WTC11 (cell line): Measurements from ENCODE around the gene EEF2K. TPM values are rescaled to one million over a fixed set of nuclear protein-coding genes. Genes with fewer than 3 reads are reported as not detected.

ENCODE experiments used
- ATAC-seq: fragments of 200-7000 bp; cut with Tn5 transposase; 2 replicates; pipeline ENCODE4 v1.10.0; 2021; ENCODE audit warnings: mild to moderate bottlenecking, moderate library complexity
- CTCF ChIA-PET: fragments of 300-600 bp; sonication (Branson Sonifier 250); formaldehyde crosslinking; loops from one replicate; lab custom pipeline; 2021; ENCODE audit warnings: antibody characterized with exemption; lab: Charles Lee
- POLR2A ChIA-PET: fragments of 350-600 bp; sonication (Branson Sonifier 250); formaldehyde crosslinking; loops from one replicate; lab custom pipeline; 2021; ENCODE audit warnings: antibody characterized with exemption; lab: Charles Lee
- DNase-seq: peaks from one replicate; pipeline ENCODE4 v3.0.0; 2021; ENCODE audit warnings: low spot score
- H3K27ac Mint-ChIP-seq: 2 replicates; pipeline ENCODE4 v1.8.0; 2021; ENCODE audit warnings: mixed read lengths
- H3K27me3 Mint-ChIP-seq: 2 replicates; pipeline ENCODE4 v1.8.0; 2021; ENCODE audit warnings: low read depth, mild to moderate bottlenecking, moderate library complexity, mixed read lengths
- H3K36me3 Mint-ChIP-seq: 2 replicates; pipeline ENCODE4 v1.8.0; 2021; ENCODE audit warnings: mixed read lengths
- H3K4me1 Mint-ChIP-seq: 2 replicates; pipeline ENCODE4 v1.8.0; 2022; ENCODE audit warnings: mixed read lengths
- H3K4me3 Mint-ChIP-seq: 2 replicates; pipeline ENCODE4 v1.8.0; 2021; ENCODE audit warnings: mild to moderate bottlenecking, moderate library complexity, mixed read lengths
- H3K9me3 Mint-ChIP-seq: 2 replicates; pipeline ENCODE4 v1.8.0; 2021; ENCODE audit warnings: mixed read lengths
- ATF1 ChIP-seq: sonication (generic); formaldehyde crosslinking; IDR thresholded peaks from 2 replicates; pipeline ENCODE4 v1.8.1; 2023; ENCODE audit warnings: mild to moderate bottlenecking, moderate library complexity, missing genetic modification reagents
- CREB1 ChIP-seq: sonication (generic); formaldehyde crosslinking; IDR thresholded peaks from 2 replicates; pipeline ENCODE4 v1.8.0; 2023; ENCODE audit warnings: mild to moderate bottlenecking, missing genetic modification reagents
- FOXP1 ChIP-seq: sonication (generic); formaldehyde crosslinking; IDR thresholded peaks from 2 replicates; pipeline ENCODE4 v1.8.0; 2022; ENCODE audit warnings: missing genetic modification reagents, mild to moderate bottlenecking, moderate library complexity, borderline replicate concordance
- GRHL2 ChIP-seq: fragments of 250-450 bp; sonication (Bioruptor Pico); IDR thresholded peaks from 2 replicates; pipeline ENCODE4 v1.8.0; 2022; ENCODE audit warnings: mild to moderate bottlenecking, moderate library complexity; ENCODE audit not compliant: insufficient replicate concordance, severe bottlenecking
- GTF2I ChIP-seq: fragments of 250-450 bp; sonication (Bioruptor Pico); conservative IDR thresholded peaks from 2 replicates; pipeline ENCODE4 v1.4.0; 2021; ENCODE audit warnings: mild to moderate bottlenecking
- HMGA2 ChIP-seq: fragments of 250-450 bp; sonication (Bioruptor Pico); IDR thresholded peaks from 2 replicates; pipeline ENCODE4 v1.4.0; 2021; ENCODE audit warnings: mild to moderate bottlenecking, moderate library complexity
- IRF2 ChIP-seq: sonication (generic); formaldehyde crosslinking; IDR thresholded peaks from 2 replicates; pipeline ENCODE4 v1.8.0; 2022; ENCODE audit warnings: low read depth, missing genetic modification reagents, borderline replicate concordance
- JUN ChIP-seq: sonication (generic); formaldehyde crosslinking; IDR thresholded peaks from 2 replicates; pipeline ENCODE4 v1.8.0; 2023; ENCODE audit warnings: mild to moderate bottlenecking, missing genetic modification reagents
- MYBL2 ChIP-seq: sonication (generic); formaldehyde crosslinking; IDR thresholded peaks from 2 replicates; pipeline ENCODE4 v1.8.1; 2023; ENCODE audit warnings: mild to moderate bottlenecking, moderate library complexity, missing genetic modification reagents
- NFE2L1 ChIP-seq: sonication (generic); formaldehyde crosslinking; IDR thresholded peaks from 2 replicates; pipeline ENCODE4 v1.8.1; 2023; ENCODE audit warnings: missing genetic modification reagents
- NR2C2 ChIP-seq: sonication (generic); formaldehyde crosslinking; IDR thresholded peaks from 2 replicates; pipeline ENCODE4 v1.8.0; 2022; ENCODE audit warnings: mild to moderate bottlenecking, missing genetic modification reagents
- NR3C1 ChIP-seq: sonication (generic); formaldehyde crosslinking; conservative IDR thresholded peaks from 2 replicates; pipeline ENCODE4 v1.8.1; 2023; ENCODE audit warnings: low read depth, mild to moderate bottlenecking, missing genetic modification reagents
- PRRX2 ChIP-seq: fragments of 250-450 bp; sonication (Bioruptor Pico); IDR thresholded peaks from 2 replicates; pipeline ENCODE4 v1.8.0; 2021; ENCODE audit warnings: mild to moderate bottlenecking
- SMAD4 ChIP-seq: sonication (generic); formaldehyde crosslinking; IDR thresholded peaks from 2 replicates; pipeline ENCODE4 v1.8.0; 2022; ENCODE audit warnings: mild to moderate bottlenecking, missing genetic modification reagents
- SOX15 ChIP-seq: fragments of 250-450 bp; sonication (Bioruptor Pico); IDR thresholded peaks from 2 replicates; pipeline ENCODE4 v1.9.0; 2021; ENCODE audit warnings: mild to moderate bottlenecking
- SP1 ChIP-seq: sonication (generic); formaldehyde crosslinking; conservative IDR thresholded peaks from 2 replicates; pipeline ENCODE4 v1.8.1; 2022; ENCODE audit warnings: missing genetic modification reagents
- TCF7 ChIP-seq: sonication (generic); formaldehyde crosslinking; IDR thresholded peaks from 2 replicates; pipeline ENCODE4 v1.8.0; 2022; ENCODE audit warnings: mild to moderate bottlenecking, low read depth, missing genetic modification reagents, moderate library complexity
- ZBTB21 ChIP-seq: sonication (generic); formaldehyde crosslinking; IDR thresholded peaks from 2 replicates; pipeline ENCODE4 v1.8.1; 2023; ENCODE audit warnings: mild to moderate bottlenecking, missing genetic modification reagents, borderline replicate concordance
- ZNF138 ChIP-seq: sonication (generic); formaldehyde crosslinking; conservative IDR thresholded peaks from 2 replicates; pipeline ENCODE4 v1.8.1; 2022; ENCODE audit warnings: mild to moderate bottlenecking, moderate library complexity, missing genetic modification reagents
- ZNF219 ChIP-seq: sonication (generic); formaldehyde crosslinking; IDR thresholded peaks from 2 replicates; pipeline ENCODE4 v1.8.0; 2023; ENCODE audit warnings: missing genetic modification reagents, mild to moderate bottlenecking, borderline replicate concordance
- ZNF317 ChIP-seq: sonication (generic); formaldehyde crosslinking; IDR thresholded peaks from 2 replicates; pipeline ENCODE4 v1.8.1; 2023; ENCODE audit warnings: low read depth, mild to moderate bottlenecking, moderate library complexity, missing genetic modification reagents, borderline replicate concordance
- ZNF671 ChIP-seq: fragments of 250-450 bp; sonication (Bioruptor Pico); IDR thresholded peaks from 2 replicates; pipeline ENCODE4 v1.8.0; 2021; ENCODE audit warnings: mild to moderate bottlenecking
- total RNA-seq: library from RNA; stranded (reverse); gene quantifications from 3 replicates; pipeline ENCODE4 v1.2.3, GENCODE V29; 2021
- TF ChIP-seq, protein P1 (sequence below): sonication (generic); formaldehyde crosslinking; IDR thresholded peaks from 2 replicates; pipeline ENCODE4 v1.8.1; 2023; ENCODE audit warnings: mild to moderate bottlenecking, missing genetic modification reagents
- TF ChIP-seq, protein P2 (sequence below): sonication (generic); formaldehyde crosslinking; conservative IDR thresholded peaks from 2 replicates; pipeline ENCODE4 v1.8.1; 2023; ENCODE audit warnings: mild to moderate bottlenecking, low read depth, missing genetic modification reagents, moderate library complexity
- TF ChIP-seq, protein P3 (sequence below): sonication (generic); formaldehyde crosslinking; conservative IDR thresholded peaks from 2 replicates; pipeline ENCODE4 v1.8.1; 2022; ENCODE audit warnings: mild to moderate bottlenecking, missing genetic modification reagents
- TF ChIP-seq, protein P4 (sequence below): sonication (generic); formaldehyde crosslinking; IDR thresholded peaks from 2 replicates; pipeline ENCODE4 v1.8.1; 2023; ENCODE audit warnings: mild to moderate bottlenecking, missing genetic modification reagents, moderate library complexity
- TF ChIP-seq, protein P5 (sequence below): sonication (generic); formaldehyde crosslinking; IDR thresholded peaks from 2 replicates; pipeline ENCODE4 v1.8.1; 2022; ENCODE audit warnings: low read depth, mild to moderate bottlenecking, moderate library complexity, missing genetic modification reagents, borderline replicate concordance

Gene EEF2K
- total RNA-seq, 1 experiment from 2014 or later: 26.7 TPM

DNA sequence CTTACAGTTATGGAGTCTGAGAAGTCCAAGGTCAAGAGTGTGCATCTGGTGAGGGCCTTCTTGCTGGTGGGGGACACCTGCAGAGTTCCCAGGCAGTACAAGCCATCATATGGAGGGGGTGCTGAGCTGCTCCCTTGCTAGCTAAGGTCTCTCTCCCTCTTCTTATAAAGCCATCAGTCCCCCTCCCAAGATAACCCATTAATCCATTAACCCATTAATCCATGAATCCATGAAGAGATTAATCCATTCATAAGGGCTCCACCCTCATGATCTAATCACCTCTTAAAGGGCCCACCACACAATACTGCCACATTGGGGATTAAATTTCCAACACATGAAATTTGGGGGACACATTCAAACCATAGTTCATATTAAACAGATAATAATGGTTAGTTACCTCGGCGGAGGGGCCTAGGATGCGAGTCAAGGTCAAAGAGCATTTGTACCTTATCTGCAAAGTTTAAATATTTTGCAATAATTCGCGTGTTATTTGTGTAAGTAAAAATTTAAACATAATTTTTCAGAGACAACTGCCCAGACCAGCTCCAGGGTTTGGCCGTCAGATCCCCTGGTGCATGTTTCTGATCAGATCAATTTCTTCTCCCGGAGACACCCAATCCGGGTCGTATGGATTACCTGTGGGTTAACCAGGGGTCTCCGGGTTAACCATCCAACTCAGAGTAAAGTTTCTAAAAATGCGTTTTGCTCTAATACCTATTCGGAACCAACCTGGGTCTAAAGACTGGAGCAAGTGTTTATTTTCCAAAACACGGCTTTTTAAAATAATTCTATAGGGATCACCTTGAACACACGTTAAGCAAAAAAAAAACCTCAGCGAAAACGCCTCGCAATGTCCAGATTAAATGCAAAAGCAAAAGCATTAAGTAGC is 90.4 kb downstream of the EEF2K start:
- peaks cover 34% of the 10 kb centered on the region for H3K4me1 Mint-ChIP-seq
- CTCF ChIA-PET: interaction anchor here (1.4 to 1.9 kb wide), 2 partner anchors 90 to 101 kb away, joined by 3 to 8 read pairs; partner anchors contain the start of gene EEF2K
- DNase-seq (no peak), ATAC-seq (peak; percentile 5; the same call in 1 of the 2 replicates)
- H3K4me3 Mint-ChIP-seq: peak overlapping the region; percentile 94
- H3K27me3 Mint-ChIP-seq: no peaks in the 10 kb centered on the region
- TF ChIP-seq IRF2 (CRISPR knock-in tag) (no peak), GTF2I (CRISPR knock-in tag) (no peak), ZBTB21 (no peak), SOX15 (CRISPR knock-in tag) (no peak)
- TF ChIP-seq, protein P1, sequence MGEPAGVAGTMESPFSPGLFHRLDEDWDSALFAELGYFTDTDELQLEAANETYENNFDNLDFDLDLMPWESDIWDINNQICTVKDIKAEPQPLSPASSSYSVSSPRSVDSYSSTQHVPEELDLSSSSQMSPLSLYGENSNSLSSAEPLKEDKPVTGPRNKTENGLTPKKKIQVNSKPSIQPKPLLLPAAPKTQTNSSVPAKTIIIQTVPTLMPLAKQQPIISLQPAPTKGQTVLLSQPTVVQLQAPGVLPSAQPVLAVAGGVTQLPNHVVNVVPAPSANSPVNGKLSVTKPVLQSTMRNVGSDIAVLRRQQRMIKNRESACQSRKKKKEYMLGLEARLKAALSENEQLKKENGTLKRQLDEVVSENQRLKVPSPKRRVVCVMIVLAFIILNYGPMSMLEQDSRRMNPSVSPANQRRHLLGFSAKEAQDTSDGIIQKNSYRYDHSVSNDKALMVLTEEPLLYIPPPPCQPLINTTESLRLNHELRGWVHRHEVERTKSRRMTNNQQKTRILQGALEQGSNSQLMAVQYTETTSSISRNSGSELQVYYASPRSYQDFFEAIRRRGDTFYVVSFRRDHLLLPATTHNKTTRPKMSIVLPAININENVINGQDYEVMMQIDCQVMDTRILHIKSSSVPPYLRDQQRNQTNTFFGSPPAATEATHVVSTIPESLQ (CRISPR knock-in tag): no peak
- no peaks in the 10 kb centered on the region for H3K9me3 Mint-ChIP-seq
- no peaks in the 10 kb centered on the region for H3K36me3 Mint-ChIP-seq
- POLR2A ChIA-PET: no interaction called here
- H3K27ac Mint-ChIP-seq: no peak overlapping the region; the same call in 1 of the 2 replicates

DNA sequence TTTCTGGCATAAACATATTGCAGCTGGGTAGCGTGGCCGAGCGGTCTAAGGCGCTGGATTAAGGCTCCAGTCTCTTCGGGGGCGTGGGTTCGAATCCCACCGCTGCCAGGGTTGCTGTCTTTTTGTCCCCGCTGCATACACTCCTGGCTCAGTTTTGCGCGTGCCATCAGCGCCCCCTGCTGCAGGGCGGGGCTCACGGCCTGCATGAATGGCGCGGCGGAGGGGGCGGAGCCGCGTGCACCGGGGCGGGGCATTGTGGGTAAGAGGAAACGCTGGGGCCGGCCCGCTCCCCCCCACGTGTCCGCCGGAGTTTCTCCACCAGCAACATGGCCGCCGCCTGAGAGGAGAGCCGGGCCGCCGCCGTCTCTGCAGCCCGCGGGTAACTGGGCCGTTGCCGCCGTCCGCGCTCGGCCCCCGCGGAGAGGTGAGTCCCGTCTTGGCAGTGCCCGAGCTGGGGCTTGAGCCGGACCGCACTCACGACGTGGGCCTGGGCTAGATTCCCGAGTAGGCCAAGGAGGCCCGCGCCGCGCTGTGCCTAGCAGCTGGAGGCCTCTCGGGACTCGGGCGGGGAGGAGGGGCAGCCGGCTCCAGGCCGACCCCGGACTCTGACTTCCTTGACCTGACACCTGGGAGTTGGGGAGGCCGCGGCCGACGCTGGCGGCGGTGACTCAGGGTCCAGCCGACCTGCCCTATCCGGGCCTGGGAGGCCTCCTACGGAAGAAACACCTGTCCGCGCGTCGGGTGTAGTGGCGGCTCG is 91.2 kb downstream of the EEF2K start, which contains the start of gene POLR3E:
POLR3E (plus strand) TSS at position 296 of the 757 bp plus-strand sequence. CDS start 5,560 bp downstream, outside the sequence.
- ATAC-seq: peak; percentile 90
- no peaks in the 10 kb centered on the region for H3K9me3 Mint-ChIP-seq
- POLR2A ChIA-PET: no interaction called here
- peaks cover 3% of the 10 kb centered on the region; the same call in 1 of the 2 replicates for H3K36me3 Mint-ChIP-seq
- H3K27ac Mint-ChIP-seq: peak within 1 kb of the TSS; percentile 99
- peak; percentile 99 for DNase-seq
- peaks cover 29% of the 10 kb centered on the region for H3K4me1 Mint-ChIP-seq
- CTCF ChIA-PET: interaction anchor here (1.1 to 1.9 kb wide), 6 partner anchors 85 to 113 kb away, joined by 3 to 8 read pairs (median 4); partner anchors contain the start of gene EEF2K
- no peaks in the 10 kb centered on the region for H3K27me3 Mint-ChIP-seq
- H3K4me3 Mint-ChIP-seq: peak within 1 kb of the TSS; percentile 94
- TF ChIP-seq PRRX2 (CRISPR knock-in tag) (no peak), GRHL2 (CRISPR knock-in tag) (no peak), CREB1 (CRISPR knock-in tag) (no peak), MYBL2 (CRISPR knock-in tag) (peak; percentile 89; the same call in 1 of the 2 replicates), ZNF138 (CRISPR knock-in tag) (no peak), HMGA2 (CRISPR knock-in tag) (no peak), ZNF317 (CRISPR knock-in tag) (no peak), ZNF671 (no peak), SP1 (CRISPR knock-in tag) (peak; percentile 97), JUN (CRISPR knock-in tag) (no peak; the same call in 1 of the 2 replicates), NR3C1 (CRISPR knock-in tag) (no peak), ZBTB21 (no peak; the same call in 1 of the 2 replicates), FOXP1 (CRISPR knock-in tag) (peak; percentile 95), NFE2L1 (CRISPR knock-in tag) (peak; percentile 84), NR2C2 (CRISPR knock-in tag) (no peak; the same call in 1 of the 2 replicates), ATF1 (CRISPR knock-in tag) (no peak), SMAD4 (CRISPR knock-in tag) (0 out of 2 replicates have a peak, but pooled peaks have one; percentile 64), ZNF219 (CRISPR knock-in tag) (no peak), TCF7 (CRISPR knock-in tag) (peak; percentile 79; the same call in 1 of the 2 replicates)
- TF ChIP-seq, protein P2, sequence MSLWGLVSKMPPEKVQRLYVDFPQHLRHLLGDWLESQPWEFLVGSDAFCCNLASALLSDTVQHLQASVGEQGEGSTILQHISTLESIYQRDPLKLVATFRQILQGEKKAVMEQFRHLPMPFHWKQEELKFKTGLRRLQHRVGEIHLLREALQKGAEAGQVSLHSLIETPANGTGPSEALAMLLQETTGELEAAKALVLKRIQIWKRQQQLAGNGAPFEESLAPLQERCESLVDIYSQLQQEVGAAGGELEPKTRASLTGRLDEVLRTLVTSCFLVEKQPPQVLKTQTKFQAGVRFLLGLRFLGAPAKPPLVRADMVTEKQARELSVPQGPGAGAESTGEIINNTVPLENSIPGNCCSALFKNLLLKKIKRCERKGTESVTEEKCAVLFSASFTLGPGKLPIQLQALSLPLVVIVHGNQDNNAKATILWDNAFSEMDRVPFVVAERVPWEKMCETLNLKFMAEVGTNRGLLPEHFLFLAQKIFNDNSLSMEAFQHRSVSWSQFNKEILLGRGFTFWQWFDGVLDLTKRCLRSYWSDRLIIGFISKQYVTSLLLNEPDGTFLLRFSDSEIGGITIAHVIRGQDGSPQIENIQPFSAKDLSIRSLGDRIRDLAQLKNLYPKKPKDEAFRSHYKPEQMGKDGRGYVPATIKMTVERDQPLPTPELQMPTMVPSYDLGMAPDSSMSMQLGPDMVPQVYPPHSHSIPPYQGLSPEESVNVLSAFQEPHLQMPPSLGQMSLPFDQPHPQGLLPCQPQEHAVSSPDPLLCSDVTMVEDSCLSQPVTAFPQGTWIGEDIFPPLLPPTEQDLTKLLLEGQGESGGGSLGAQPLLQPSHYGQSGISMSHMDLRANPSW (CRISPR knock-in tag): no peak
- TF ChIP-seq, protein P3, sequence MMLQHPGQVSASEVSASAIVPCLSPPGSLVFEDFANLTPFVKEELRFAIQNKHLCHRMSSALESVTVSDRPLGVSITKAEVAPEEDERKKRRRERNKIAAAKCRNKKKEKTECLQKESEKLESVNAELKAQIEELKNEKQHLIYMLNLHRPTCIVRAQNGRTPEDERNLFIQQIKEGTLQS: no peak
- TF ChIP-seq, protein P4, sequence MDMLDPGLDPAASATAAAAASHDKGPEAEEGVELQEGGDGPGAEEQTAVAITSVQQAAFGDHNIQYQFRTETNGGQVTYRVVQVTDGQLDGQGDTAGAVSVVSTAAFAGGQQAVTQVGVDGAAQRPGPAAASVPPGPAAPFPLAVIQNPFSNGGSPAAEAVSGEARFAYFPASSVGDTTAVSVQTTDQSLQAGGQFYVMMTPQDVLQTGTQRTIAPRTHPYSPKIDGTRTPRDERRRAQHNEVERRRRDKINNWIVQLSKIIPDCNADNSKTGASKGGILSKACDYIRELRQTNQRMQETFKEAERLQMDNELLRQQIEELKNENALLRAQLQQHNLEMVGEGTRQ (CRISPR knock-in tag): peak; percentile 89
- TF ChIP-seq, protein P5, sequence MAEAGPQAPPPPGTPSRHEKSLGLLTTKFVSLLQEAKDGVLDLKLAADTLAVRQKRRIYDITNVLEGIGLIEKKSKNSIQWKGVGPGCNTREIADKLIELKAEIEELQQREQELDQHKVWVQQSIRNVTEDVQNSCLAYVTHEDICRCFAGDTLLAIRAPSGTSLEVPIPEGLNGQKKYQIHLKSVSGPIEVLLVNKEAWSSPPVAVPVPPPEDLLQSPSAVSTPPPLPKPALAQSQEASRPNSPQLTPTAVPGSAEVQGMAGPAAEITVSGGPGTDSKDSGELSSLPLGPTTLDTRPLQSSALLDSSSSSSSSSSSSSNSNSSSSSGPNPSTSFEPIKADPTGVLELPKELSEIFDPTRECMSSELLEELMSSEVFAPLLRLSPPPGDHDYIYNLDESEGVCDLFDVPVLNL (CRISPR knock-in tag): peak; percentile 88
